Measurements from ENCODE around the gene PSMA8.
"Not testable (repeated sequence)": the region's sequence is repeated elsewhere in the genome, so short reads cannot be mapped to it uniquely, and the experiment has no call there.

DNA sequence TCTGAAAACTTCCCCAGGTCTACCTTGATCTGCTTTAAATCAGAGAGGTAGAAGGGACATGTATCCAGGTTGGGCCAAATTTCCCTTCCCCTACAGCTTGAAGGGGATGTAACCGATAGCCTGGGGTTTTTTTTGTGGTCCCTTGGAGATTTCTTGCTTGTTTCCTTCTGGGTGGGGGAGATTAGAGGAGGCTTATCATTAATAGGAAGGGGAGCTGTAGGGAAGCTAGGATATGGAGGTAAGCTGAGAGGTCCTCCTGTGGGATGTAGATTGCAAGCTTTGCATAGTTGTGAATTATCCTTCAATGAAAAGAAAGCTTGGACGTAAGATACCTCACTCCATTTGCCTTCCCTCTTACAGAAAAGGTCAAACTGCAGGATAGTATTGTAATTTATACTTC, 103.7 kb downstream of the PSMA8 start:
- TF ChIP-seq SOX5 (CRISPR knock-in tag; IDR thresholded peaks at IDR 0.05; ENCODE audit: borderline replicate concordance); SRSF1 (optimal IDR thresholded peaks at IDR 0.05; ENCODE audit: low read depth, low read length); RAD21 (CRISPR knock-in tag; IDR thresholded peaks at IDR 0.05); POLR2AphosphoS5 (IDR thresholded peaks at IDR 0.05; ENCODE audit: low read depth, low read length); ELF4 (CRISPR knock-in tag; IDR thresholded peaks at IDR 0.05; ENCODE audit: borderline replicate concordance); FOXM1 (CRISPR knock-in tag; IDR thresholded peaks at IDR 0.05); ZNF550 (CRISPR knock-in tag; IDR thresholded peaks at IDR 0.05; ENCODE audit: borderline replicate concordance); ETV6 (CRISPR knock-in tag; conservative IDR thresholded peaks at IDR 0.05); SMC3 (IDR thresholded peaks at IDR 0.05; ENCODE audit: low read length); CHD2 (IDR thresholded peaks at IDR 0.05; ENCODE audit: low read depth, low read length): not testable (repeated sequence)
- TF ChIP-seq, protein P1, sequence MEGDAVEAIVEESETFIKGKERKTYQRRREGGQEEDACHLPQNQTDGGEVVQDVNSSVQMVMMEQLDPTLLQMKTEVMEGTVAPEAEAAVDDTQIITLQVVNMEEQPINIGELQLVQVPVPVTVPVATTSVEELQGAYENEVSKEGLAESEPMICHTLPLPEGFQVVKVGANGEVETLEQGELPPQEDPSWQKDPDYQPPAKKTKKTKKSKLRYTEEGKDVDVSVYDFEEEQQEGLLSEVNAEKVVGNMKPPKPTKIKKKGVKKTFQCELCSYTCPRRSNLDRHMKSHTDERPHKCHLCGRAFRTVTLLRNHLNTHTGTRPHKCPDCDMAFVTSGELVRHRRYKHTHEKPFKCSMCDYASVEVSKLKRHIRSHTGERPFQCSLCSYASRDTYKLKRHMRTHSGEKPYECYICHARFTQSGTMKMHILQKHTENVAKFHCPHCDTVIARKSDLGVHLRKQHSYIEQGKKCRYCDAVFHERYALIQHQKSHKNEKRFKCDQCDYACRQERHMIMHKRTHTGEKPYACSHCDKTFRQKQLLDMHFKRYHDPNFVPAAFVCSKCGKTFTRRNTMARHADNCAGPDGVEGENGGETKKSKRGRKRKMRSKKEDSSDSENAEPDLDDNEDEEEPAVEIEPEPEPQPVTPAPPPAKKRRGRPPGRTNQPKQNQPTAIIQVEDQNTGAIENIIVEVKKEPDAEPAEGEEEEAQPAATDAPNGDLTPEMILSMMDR (CRISPR knock-in tag; IDR thresholded peaks at IDR 0.05), result not testable (repeated sequence)
- TF ChIP-seq, protein P2, sequence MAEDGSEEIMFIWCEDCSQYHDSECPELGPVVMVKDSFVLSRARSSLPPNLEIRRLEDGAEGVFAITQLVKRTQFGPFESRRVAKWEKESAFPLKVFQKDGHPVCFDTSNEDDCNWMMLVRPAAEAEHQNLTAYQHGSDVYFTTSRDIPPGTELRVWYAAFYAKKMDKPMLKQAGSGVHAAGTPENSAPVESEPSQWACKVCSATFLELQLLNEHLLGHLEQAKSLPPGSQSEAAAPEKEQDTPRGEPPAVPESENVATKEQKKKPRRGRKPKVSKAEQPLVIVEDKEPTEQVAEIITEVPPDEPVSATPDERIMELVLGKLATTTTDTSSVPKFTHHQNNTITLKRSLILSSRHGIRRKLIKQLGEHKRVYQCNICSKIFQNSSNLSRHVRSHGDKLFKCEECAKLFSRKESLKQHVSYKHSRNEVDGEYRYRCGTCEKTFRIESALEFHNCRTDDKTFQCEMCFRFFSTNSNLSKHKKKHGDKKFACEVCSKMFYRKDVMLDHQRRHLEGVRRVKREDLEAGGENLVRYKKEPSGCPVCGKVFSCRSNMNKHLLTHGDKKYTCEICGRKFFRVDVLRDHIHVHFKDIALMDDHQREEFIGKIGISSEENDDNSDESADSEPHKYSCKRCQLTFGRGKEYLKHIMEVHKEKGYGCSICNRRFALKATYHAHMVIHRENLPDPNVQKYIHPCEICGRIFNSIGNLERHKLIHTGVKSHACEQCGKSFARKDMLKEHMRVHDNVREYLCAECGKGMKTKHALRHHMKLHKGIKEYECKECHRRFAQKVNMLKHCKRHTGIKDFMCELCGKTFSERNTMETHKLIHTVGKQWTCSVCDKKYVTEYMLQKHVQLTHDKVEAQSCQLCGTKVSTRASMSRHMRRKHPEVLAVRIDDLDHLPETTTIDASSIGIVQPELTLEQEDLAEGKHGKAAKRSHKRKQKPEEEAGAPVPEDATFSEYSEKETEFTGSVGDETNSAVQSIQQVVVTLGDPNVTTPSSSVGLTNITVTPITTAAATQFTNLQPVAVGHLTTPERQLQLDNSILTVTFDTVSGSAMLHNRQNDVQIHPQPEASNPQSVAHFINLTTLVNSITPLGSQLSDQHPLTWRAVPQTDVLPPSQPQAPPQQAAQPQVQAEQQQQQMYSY (CRISPR knock-in tag; IDR thresholded peaks at IDR 0.05), result not testable (repeated sequence)

All from HepG2 (cell line).